OCI-LY7 (cell line): ENCODE measurements around the gene MYCL. TPM values are rescaled to one million over a fixed set of nuclear protein-coding genes. Genes with fewer than 3 reads are reported as not detected.

Source experiments
- Bru-seq: library from RNA; stranded (reverse); fragments of 400-500 nt; gene quantifications from one replicate; lab custom pipeline; 2021; lab: Mats Ljungman, UMichigan
- BruChase-seq, 2 experiments: library from RNA; stranded (reverse); fragments of 400-500 nt; gene quantifications; one replicate each; lab custom pipeline; 2021; lab: Mats Ljungman, UMichigan
- BruUV-seq: library from RNA; stranded (reverse); fragments of 400-500 nt; replicated peaks from 2 replicates; lab custom pipeline; 2021; lab: Mats Ljungman, UMichigan
- CTCF ChIA-PET: fragments of 300-600 bp; sonication (Branson Sonifier 250); formaldehyde crosslinking; loops from one replicate; lab custom pipeline; 2022; ENCODE audit warnings: antibody characterized with exemption; ENCODE audit not compliant: unreplicated experiment; lab: Charles Lee
- POLR2A ChIA-PET: fragments of 300-600 bp; sonication (Branson Sonifier 250); formaldehyde crosslinking; loops from one replicate; lab custom pipeline; 2022; ENCODE audit warnings: antibody characterized with exemption; lab: Charles Lee
- DNase-seq: peaks from one replicate; pipeline ENCODE4 v3.0.0-alpha.2; 2015; ENCODE audit warnings: low spot score
- H2AFZ ChIP-seq: fragments of 200-600 bp; sonication (generic), shearing (Covaris generic); 2 replicates; pipeline ENCODE4 v1.6.1; 2014; ENCODE audit warnings: mild to moderate bottlenecking, antibody characterized with exemption, low read length, moderate library complexity
- H3K27ac ChIP-seq: fragments of 200-600 bp; sonication (generic); 2 replicates; pipeline ENCODE4 v1.5.1; 2014; ENCODE audit warnings: mixed run types, low read depth, mild to moderate bottlenecking, moderate library complexity, low read length, inconsistent platforms; ENCODE audit not compliant: poor library complexity, severe bottlenecking
- H3K36me3 ChIP-seq: fragments of 200-600 bp; sonication (generic); 2 replicates; pipeline ENCODE4 v1.6.1; 2014; ENCODE audit warnings: mild to moderate bottlenecking, antibody characterized with exemption, low read length, moderate library complexity, mixed read lengths; ENCODE audit not compliant: insufficient read depth
- H3K4me1 ChIP-seq: fragments of 200-600 bp; sonication (generic); 2 replicates; pipeline ENCODE4 v1.5.1; 2014; ENCODE audit warnings: mild to moderate bottlenecking, low read length; ENCODE audit not compliant: insufficient read depth, poor library complexity, severe bottlenecking
- H3K4me2 ChIP-seq: fragments of 200-600 bp; sonication (generic); 2 replicates; pipeline ENCODE4 v1.6.1; 2014; ENCODE audit warnings: mild to moderate bottlenecking, low read length
- H3K4me3 ChIP-seq: fragments of 200-600 bp; sonication (generic); 2 replicates; pipeline ENCODE4 v1.5.1; 2014; ENCODE audit warnings: mild to moderate bottlenecking, low read depth, low read length; ENCODE audit not compliant: poor library complexity, severe bottlenecking
- H3K79me2 ChIP-seq: fragments of 200-600 bp; sonication (generic); 2 replicates; pipeline ENCODE4 v1.6.1; 2016; ENCODE audit warnings: low read depth, mild to moderate bottlenecking, low read length, moderate library complexity, mixed read lengths; ENCODE audit not compliant: insufficient read depth
- H3K9me2 ChIP-seq: fragments of 200-600 bp; sonication (generic); 2 replicates; pipeline ENCODE4 v1.6.1; 2016; ENCODE audit warnings: mild to moderate bottlenecking, low read length, mixed read lengths; ENCODE audit not compliant: insufficient read depth
- H3K9me3 ChIP-seq: fragments of 200-600 bp; sonication (generic); 2 replicates; pipeline ENCODE4 v1.6.1; 2014; ENCODE audit warnings: mild to moderate bottlenecking, mixed run types, low read length, mixed read lengths
- H4K20me1 ChIP-seq: fragments of 200-600 bp; sonication (generic); 2 replicates; pipeline ENCODE4 v1.6.1; 2014; ENCODE audit warnings: mild to moderate bottlenecking, antibody characterized with exemption, low read length, moderate library complexity, mixed read lengths; ENCODE audit not compliant: insufficient read depth
- CTCF ChIP-seq: fragments of 200-600 bp; sonication (generic); conservative IDR thresholded peaks from 2 replicates; pipeline ENCODE4 v1.5.1; 2014; ENCODE audit warnings: mild to moderate bottlenecking, antibody characterized with exemption, low read length, moderate library complexity, mixed read lengths
- EZH2phosphoT487 ChIP-seq: fragments of 200-600 bp; sonication (generic); IDR thresholded peaks from 2 replicates; pipeline ENCODE4 v1.6.1; 2018; ENCODE audit warnings: low read depth, borderline replicate concordance, mild to moderate bottlenecking, mixed run types, antibody characterized with exemption, low read length, moderate library complexity, mixed read lengths
- intact Hi-C: fragments of 100-400 bp; cut with micrococcal nuclease; formaldehyde crosslinking; loops from one replicate; pipeline ENCODE4 v1.10.0; 2022; ENCODE audit not compliant: unreplicated experiment
- long read RNA-seq: library from polyadenylated mRNA; stranded (forward); transcript quantifications from one replicate; pipeline ENCODE4 v2.0.0, GENCODE V29; 2022
- total RNA-seq, 2 experiments: library from RNA; depleted of rRNA in 1 of 2; stranded (reverse); fragments of >200 nt in 1 of 2; shearing (Covaris generic) in 1 of 2; gene quantifications; 2 replicates each; pipeline ENCODE4 v1.2.3, GENCODE V29; 2014 to 2022

MYCL gene, protein sequence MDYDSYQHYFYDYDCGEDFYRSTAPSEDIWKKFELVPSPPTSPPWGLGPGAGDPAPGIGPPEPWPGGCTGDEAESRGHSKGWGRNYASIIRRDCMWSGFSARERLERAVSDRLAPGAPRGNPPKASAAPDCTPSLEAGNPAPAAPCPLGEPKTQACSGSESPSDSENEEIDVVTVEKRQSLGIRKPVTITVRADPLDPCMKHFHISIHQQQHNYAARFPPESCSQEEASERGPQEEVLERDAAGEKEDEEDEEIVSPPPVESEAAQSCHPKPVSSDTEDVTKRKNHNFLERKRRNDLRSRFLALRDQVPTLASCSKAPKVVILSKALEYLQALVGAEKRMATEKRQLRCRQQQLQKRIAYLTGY
- total RNA-seq (2014; rRNA removed; shearing (Covaris generic)) (0.41 and 1.6 TPM in 2 replicates), total RNA-seq (2022) (1.0 and 1.3 TPM in 2 replicates), Bru-seq, nascent RNA (percentile 23 among the genes with signal in this experiment), BruChase-seq, experiment 1, labeled RNA remaining after a 6-hour chase (percentile 12 among the genes with signal in this experiment), BruChase-seq, experiment 2, labeled RNA remaining after a 2-hour chase (percentile 22 among the genes with signal in this experiment)
- long read RNA-seq: 0 reads

GRCh38 chr1:39901714-39902459 lies at the start of gene MYCL:
Gene MYCL, minus strand, starts transcription at chr1:39901917. Its CDS starts 483 bp downstream, at chr1:39901434.
- Histone ChIP-seq H4K20me1 (no peaks in the 10 kb centered on the region), H3K79me2 (no peaks in the 10 kb centered on the region), H2AFZ (peak within 1 kb of the TSS; percentile 62; the same call in 1 of the 2 replicates), H3K9me2 (no peaks in the 10 kb centered on the region), H3K27ac (no peak within 1 kb of the TSS), H3K4me1 (peaks cover 7% of the 10 kb centered on the region), H3K4me2 (peak within 1 kb of the TSS; percentile 68), H3K36me3 (no peaks in the 10 kb centered on the region), H3K4me3 (peak within 1 kb of the TSS; percentile 66), H3K9me3 (no peaks in the 10 kb centered on the region)
- TF ChIP-seq EZH2phosphoT487: no peak
- TF ChIP-seq CTCF: peak; percentile 85
- no TSS peak for BruUV-seq
- intact Hi-C loops: loop anchor here (1.0 kb wide), 1 partner anchor 85 kb away; no protein-coding TSS in a partner anchor
- CTCF ChIA-PET: interaction anchor here (0.6 to 1.3 kb wide), 7 partner anchors 8 to 376 kb away, joined by 3 to 5 read pairs (median 4); no protein-coding TSS in a partner anchor
- POLR2A ChIA-PET: interaction anchor here (0.6 to 1.3 kb wide), 3 partner anchors 9 to 80 kb away, joined by 3 to 5 read pairs (median 3); no protein-coding TSS in a partner anchor
- peak; percentile 72 for DNase-seq

DNA sequence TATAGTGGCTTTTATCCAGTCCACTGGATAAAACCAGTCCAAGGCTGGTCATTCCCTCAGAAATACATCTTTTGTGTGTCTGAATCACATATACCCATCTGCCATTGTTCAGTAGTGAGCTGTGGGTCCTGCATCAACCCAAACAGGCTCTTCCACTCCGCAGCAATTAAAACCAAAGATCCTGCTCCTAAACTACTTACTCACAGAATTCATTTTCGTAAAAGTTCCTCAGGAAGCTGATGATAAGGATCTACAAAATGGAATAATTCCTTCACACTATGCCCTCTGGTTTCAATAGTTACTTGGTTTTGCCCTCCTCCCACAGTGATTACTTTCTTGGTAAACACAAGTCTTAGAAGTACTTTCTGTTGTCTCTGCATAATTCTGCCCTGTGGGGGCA lies 48.2 kb upstream of the MYCL start:
- no peaks in the 10 kb centered on the region for H3K79me2 ChIP-seq

More for the DNA sequence above, 48.2 kb upstream of the MYCL start:
- H3K4me2 ChIP-seq: no peak overlapping the region
- no peaks in the 10 kb centered on the region; the same call in 1 of the 2 replicates for H3K9me2 ChIP-seq
- no peak overlapping the region for H3K27ac ChIP-seq
- intact Hi-C loops: no loop called here
- no peak overlapping the region for H2AFZ ChIP-seq
- ChIA-PET CTCF (interaction anchor here (0.9 kb wide), 1 partner anchor 10 kb away, joined by 3 read pairs; no protein-coding TSS in a partner anchor), POLR2A (interaction anchor here (0.6 kb wide), 1 partner anchor 121 kb away, joined by 3 read pairs; no protein-coding TSS in a partner anchor)
- H3K4me3 ChIP-seq: no peak overlapping the region
- BruUV-seq: no TSS peak
- peak; percentile 19 for DNase-seq
- H3K4me1 ChIP-seq: peaks cover 7% of the 10 kb centered on the region
- no peaks in the 10 kb centered on the region for H3K9me3 ChIP-seq
- no peak for TF ChIP-seq EZH2phosphoT487
- TF ChIP-seq CTCF: 0 out of 2 replicates have a peak, but pooled peaks have one; percentile 26
- H3K36me3 ChIP-seq: no peaks in the 10 kb centered on the region
- no peaks in the 10 kb centered on the region for H4K20me1 ChIP-seq
